ENCODE measurements around the gene PLXDC2. TPM values are rescaled to one million over a fixed set of nuclear protein-coding genes. Genes with fewer than 3 reads are reported as not detected.

The PLXDC2 gene
- total RNA-seq, 2 experiments from 2014 or later = not detected

- Mint-ChIP-seq H3K36me3 (ENCODE audit: low read depth) (no peaks in the 10 kb centered on the region), H3K9me3 (peaks cover 5% of the 10 kb centered on the region), H3K27me3 (no peaks in the 10 kb centered on the region), H3K4me1 (ENCODE audit: low read depth) (no peaks in the 10 kb centered on the region), H3K4me3 (no peak overlapping the region), H3K27ac (no peak overlapping the region)
- TF ChIP-seq, protein P1, sequence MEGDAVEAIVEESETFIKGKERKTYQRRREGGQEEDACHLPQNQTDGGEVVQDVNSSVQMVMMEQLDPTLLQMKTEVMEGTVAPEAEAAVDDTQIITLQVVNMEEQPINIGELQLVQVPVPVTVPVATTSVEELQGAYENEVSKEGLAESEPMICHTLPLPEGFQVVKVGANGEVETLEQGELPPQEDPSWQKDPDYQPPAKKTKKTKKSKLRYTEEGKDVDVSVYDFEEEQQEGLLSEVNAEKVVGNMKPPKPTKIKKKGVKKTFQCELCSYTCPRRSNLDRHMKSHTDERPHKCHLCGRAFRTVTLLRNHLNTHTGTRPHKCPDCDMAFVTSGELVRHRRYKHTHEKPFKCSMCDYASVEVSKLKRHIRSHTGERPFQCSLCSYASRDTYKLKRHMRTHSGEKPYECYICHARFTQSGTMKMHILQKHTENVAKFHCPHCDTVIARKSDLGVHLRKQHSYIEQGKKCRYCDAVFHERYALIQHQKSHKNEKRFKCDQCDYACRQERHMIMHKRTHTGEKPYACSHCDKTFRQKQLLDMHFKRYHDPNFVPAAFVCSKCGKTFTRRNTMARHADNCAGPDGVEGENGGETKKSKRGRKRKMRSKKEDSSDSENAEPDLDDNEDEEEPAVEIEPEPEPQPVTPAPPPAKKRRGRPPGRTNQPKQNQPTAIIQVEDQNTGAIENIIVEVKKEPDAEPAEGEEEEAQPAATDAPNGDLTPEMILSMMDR (IDR thresholded peaks at IDR 0.05) = no peak
- ChIA-PET POLR2A (no interaction called here), CTCF (no interaction called here)
- intact Hi-C loops (cut with micrococcal nuclease) = no loop called here
- ATAC-seq = no peak
- DNase-seq = no peak
These were observed 440.7 kb downstream of the PLXDC2 start for GRCh38 chr10:20256969-20257368.

GRCh38 chr10:20257422-20257821, 441.2 kb downstream of the PLXDC2 start:
- Mint-ChIP-seq H3K36me3 (ENCODE audit: low read depth) (no peaks in the 10 kb centered on the region), H3K4me3 (no peak overlapping the region), H3K27ac (no peak overlapping the region), H3K27me3 (no peaks in the 10 kb centered on the region), H3K4me1 (ENCODE audit: low read depth) (no peaks in the 10 kb centered on the region), H3K9me3 (peaks cover 5% of the 10 kb centered on the region)
- no peak for ATAC-seq
- TF ChIP-seq, protein P1 (IDR thresholded peaks at IDR 0.05) = no peak
- DNase-seq = no peak
- ChIA-PET CTCF (no interaction called here), POLR2A (no interaction called here)
- intact Hi-C loops (cut with micrococcal nuclease) = no loop called here

DNA sequence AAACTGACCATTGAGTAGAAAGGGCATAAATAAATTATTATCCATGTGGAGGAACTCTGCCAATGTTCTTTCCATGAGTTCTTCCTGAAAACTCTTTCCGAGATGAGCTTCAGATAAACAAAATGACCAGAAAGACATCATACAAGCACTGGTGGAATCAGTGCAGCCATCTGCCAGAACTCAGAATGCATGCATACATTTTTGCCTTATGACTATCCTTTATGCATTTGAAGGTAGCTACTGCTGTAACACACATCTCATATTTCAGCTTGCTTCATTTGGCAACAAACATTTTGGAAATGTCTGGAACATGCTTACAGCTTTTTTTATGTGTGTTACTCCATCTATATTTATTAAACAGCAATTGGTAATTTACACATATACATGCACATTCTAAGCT, 448.9 kb downstream of the PLXDC2 start:
- CTCF ChIA-PET = no interaction called here
- no peak for ATAC-seq
- TF ChIP-seq, protein P1 (IDR thresholded peaks at IDR 0.05) = no peak
- Mint-ChIP-seq H3K4me1 (ENCODE audit: low read depth) (no peaks in the 10 kb centered on the region), H3K36me3 (ENCODE audit: low read depth) (no peaks in the 10 kb centered on the region), H3K27ac (no peak overlapping the region), H3K4me3 (no peak overlapping the region), H3K27me3 (no peaks in the 10 kb centered on the region), H3K9me3 (peaks cover 7% of the 10 kb centered on the region)
- POLR2A ChIA-PET = no interaction called here
- intact Hi-C loops (cut with micrococcal nuclease) = no loop called here
- no peak for DNase-seq

- Mint-ChIP-seq H3K27me3 (no peaks in the 10 kb centered on the region), H3K4me1 (ENCODE audit: low read depth) (no peaks in the 10 kb centered on the region), H3K4me3 (no peak overlapping the region), H3K36me3 (ENCODE audit: low read depth) (no peaks in the 10 kb centered on the region), H3K9me3 (peaks cover 9% of the 10 kb centered on the region), H3K27ac (no peak overlapping the region)
- intact Hi-C loops (cut with micrococcal nuclease) = no loop called here
- ATAC-seq (no peak), DNase-seq (no peak)
- ChIA-PET POLR2A (interaction anchor here (0.6 kb wide), 1 partner anchor 40 kb away, joined by 3 read pairs; no protein-coding TSS in a partner anchor), CTCF (no interaction called here)
- TF ChIP-seq, protein P1 (IDR thresholded peaks at IDR 0.05) = no peak
These were observed 451.5 kb downstream of the PLXDC2 start for GRCh38 chr10:20267734-20268133.

GRCh38 chr10:20271490-20271889, 455.3 kb downstream of the PLXDC2 start:
- Mint-ChIP-seq H3K27ac (no peak overlapping the region), H3K4me3 (no peak overlapping the region), H3K36me3 (ENCODE audit: low read depth) (no peaks in the 10 kb centered on the region), H3K27me3 (no peaks in the 10 kb centered on the region), H3K4me1 (ENCODE audit: low read depth) (no peaks in the 10 kb centered on the region), H3K9me3 (peaks cover 10% of the 10 kb centered on the region)
- TF ChIP-seq, protein P1 (IDR thresholded peaks at IDR 0.05) = no peak
- no peak for DNase-seq
- intact Hi-C loops (cut with micrococcal nuclease) = no loop called here
- ATAC-seq = no peak
- POLR2A ChIA-PET = no interaction called here
- CTCF ChIA-PET = no interaction called here
